HCT116 (cell line): ENCODE measurements around the gene SIGLEC7.

Experiments used
- EZH2phosphoT487 ChIP-seq: fragments of 200-600 bp; IDR thresholded peaks from 2 replicates; pipeline ENCODE4 v1.6.1; 2018; ENCODE audit warnings: antibody characterized with exemption, borderline replicate concordance
- JUND ChIP-seq: IDR thresholded peaks from 2 replicates; pipeline ENCODE4 v1.6.1; 2012
- POLR2A ChIP-seq: IDR thresholded peaks from 2 replicates; pipeline ENCODE4 v1.7.0; 2011; ENCODE audit warnings: borderline replicate concordance; ENCODE audit not compliant: insufficient read depth, insufficient read length; ENCODE audit errors: extremely low read depth
- POLR2AphosphoS5 ChIP-seq: IDR thresholded peaks from 2 replicates; pipeline ENCODE4 v1.6.1; 2011; ENCODE audit warnings: mild to moderate bottlenecking, low read depth, low read length, moderate library complexity
- RAD21 ChIP-seq: IDR thresholded peaks from 2 replicates; pipeline ENCODE4 v1.6.1; 2012; ENCODE audit warnings: low read depth, mild to moderate bottlenecking
- SIN3A ChIP-seq: IDR thresholded peaks from 2 replicates; pipeline ENCODE4 v1.6.1; 2012; ENCODE audit warnings: low read depth
- SP1 ChIP-seq: IDR thresholded peaks from 2 replicates; pipeline ENCODE4 v1.6.1; 2012; ENCODE audit warnings: low read depth
- SRF ChIP-seq: IDR thresholded peaks from 2 replicates; pipeline ENCODE4 v1.6.1; 2012; ENCODE audit warnings: low read depth
- TCF7L2 ChIP-seq: IDR thresholded peaks from 2 replicates; pipeline ENCODE4 v1.7.0; 2011; ENCODE audit warnings: borderline replicate concordance, inconsistent platforms; ENCODE audit not compliant: insufficient read depth, insufficient read length; ENCODE audit errors: extremely low read depth
- YY1 ChIP-seq: IDR thresholded peaks from 2 replicates; pipeline ENCODE4 v1.6.1; 2011; ENCODE audit warnings: low read length, low read depth, moderate library complexity, mild to moderate bottlenecking; ENCODE audit not compliant: insufficient replicate concordance; ENCODE audit errors: extremely low read depth
- TF ChIP-seq, protein P1 (sequence below), 3 experiments: fragments of 200-600 bp in 1 of 3; sonication (generic) in 1 of 3; IDR thresholded peaks in 2 of 3; conservative IDR thresholded peaks in 1 of 3; 2 replicates each; pipeline ENCODE4 v1.5.1; 2012 to 2017; ENCODE audit warnings: low read depth in 2 of 3, low read length in 2 of 3, antibody characterized with exemption in 1 of 3, borderline replicate concordance in 1 of 3, control low read depth in 1 of 3, mild to moderate bottlenecking in 1 of 3, mixed read lengths in 1 of 3, mixed run types in 1 of 3, moderate library complexity in 1 of 3; ENCODE audit not compliant: insufficient read depth in 1 of 3
- TF ChIP-seq, protein P2 (sequence below): IDR thresholded peaks from 2 replicates; pipeline ENCODE4 v1.6.1; 2012

GRCh38 chr19:51196181-51196580 lies 54.1 kb downstream of the SIGLEC7 start:
- TF ChIP-seq RAD21, result no peak
- TF ChIP-seq, protein P1, sequence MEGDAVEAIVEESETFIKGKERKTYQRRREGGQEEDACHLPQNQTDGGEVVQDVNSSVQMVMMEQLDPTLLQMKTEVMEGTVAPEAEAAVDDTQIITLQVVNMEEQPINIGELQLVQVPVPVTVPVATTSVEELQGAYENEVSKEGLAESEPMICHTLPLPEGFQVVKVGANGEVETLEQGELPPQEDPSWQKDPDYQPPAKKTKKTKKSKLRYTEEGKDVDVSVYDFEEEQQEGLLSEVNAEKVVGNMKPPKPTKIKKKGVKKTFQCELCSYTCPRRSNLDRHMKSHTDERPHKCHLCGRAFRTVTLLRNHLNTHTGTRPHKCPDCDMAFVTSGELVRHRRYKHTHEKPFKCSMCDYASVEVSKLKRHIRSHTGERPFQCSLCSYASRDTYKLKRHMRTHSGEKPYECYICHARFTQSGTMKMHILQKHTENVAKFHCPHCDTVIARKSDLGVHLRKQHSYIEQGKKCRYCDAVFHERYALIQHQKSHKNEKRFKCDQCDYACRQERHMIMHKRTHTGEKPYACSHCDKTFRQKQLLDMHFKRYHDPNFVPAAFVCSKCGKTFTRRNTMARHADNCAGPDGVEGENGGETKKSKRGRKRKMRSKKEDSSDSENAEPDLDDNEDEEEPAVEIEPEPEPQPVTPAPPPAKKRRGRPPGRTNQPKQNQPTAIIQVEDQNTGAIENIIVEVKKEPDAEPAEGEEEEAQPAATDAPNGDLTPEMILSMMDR (IDR thresholded peaks at IDR 0.05 in 2 of 3, conservative IDR thresholded peaks at IDR 0.05 in 1 of 3; ENCODE audit: borderline replicate concordance in 1 of 3, insufficient read depth in 1 of 3, low read depth in 2 of 3, low read length in 2 of 3), result no peak
- no peak for TF ChIP-seq POLR2A
- no peak for TF ChIP-seq YY1
- TF ChIP-seq SRF, result no peak
- no peak for TF ChIP-seq EZH2phosphoT487
- TF ChIP-seq SP1, result no peak
- TF ChIP-seq JUND, result no peak
- no peak for TF ChIP-seq TCF7L2
- TF ChIP-seq, protein P2, sequence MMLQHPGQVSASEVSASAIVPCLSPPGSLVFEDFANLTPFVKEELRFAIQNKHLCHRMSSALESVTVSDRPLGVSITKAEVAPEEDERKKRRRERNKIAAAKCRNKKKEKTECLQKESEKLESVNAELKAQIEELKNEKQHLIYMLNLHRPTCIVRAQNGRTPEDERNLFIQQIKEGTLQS, result no peak
- no peak for TF ChIP-seq POLR2AphosphoS5
- no peak for TF ChIP-seq SIN3A
